ENCODE measurements around the gene CD44.

The CD44 gene

GRCh38 chr11:35158701-35159510 is 19.9 kb downstream of the CD44 start:
- no peak for DNase-seq (ENCODE audit: low spot score)

- no peak for DNase-seq (ENCODE audit: low spot score)
These were observed 21.4 kb downstream of the CD44 start for GRCh38 chr11:35160246-35160824.

DNA sequence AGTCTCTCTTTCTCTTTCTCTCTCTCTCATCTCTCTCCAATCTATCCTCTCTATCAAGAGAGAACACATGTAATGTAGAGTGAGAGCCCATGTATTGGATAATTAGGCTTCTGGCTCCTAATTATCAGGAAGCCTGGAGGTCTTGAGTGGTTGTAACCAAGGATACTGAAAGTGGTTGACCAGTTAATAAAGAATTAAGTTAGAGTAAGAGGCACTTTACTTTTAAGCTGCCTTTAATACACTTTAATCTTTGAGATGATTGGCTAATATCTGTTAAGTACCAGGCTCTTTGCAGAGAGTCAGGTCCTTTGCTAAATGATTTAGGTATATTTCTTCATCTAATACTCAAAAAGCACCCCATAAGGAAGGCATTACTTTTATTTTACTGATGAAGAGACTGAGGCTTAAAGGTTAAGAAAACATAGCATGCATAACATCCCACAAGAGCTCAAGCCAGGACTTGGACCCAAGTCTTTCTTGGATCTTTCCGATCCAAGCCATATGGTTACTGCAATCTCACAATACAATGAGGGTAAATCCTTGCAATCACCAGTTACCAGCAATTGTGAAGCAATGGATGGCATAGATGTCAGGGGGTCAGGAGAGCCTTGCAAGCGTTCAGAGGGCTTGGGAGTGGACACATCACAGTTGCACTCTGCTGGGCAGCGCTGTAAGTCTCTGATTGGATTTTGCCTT is 22.1 kb downstream of the CD44 start:
- DNase-seq (ENCODE audit: low spot score): no peak

DNA sequence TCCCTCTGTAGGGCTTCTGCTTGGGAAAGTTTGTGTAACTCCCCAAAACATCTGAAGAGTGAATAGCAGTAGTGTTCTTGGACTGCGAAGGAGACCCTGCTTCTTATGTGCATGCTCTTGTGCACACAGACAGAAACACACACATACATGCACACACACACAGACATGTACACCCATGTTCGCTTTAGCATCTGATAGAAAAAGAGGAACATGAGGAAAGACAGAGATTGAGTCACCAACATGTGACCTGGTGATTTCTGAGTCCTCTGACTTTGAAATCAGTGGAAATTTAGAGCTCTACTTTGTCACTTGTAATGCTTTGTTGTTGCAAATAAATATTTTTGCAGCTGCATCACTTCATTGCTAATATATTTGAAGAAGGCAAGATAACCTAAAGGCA is 23.8 kb downstream of the CD44 start:
- no peak for DNase-seq (ENCODE audit: low spot score)

GRCh38 chr11:35163209-35163608 is 24.2 kb downstream of the CD44 start:
- DNase-seq (ENCODE audit: low spot score): no peak

DNA sequence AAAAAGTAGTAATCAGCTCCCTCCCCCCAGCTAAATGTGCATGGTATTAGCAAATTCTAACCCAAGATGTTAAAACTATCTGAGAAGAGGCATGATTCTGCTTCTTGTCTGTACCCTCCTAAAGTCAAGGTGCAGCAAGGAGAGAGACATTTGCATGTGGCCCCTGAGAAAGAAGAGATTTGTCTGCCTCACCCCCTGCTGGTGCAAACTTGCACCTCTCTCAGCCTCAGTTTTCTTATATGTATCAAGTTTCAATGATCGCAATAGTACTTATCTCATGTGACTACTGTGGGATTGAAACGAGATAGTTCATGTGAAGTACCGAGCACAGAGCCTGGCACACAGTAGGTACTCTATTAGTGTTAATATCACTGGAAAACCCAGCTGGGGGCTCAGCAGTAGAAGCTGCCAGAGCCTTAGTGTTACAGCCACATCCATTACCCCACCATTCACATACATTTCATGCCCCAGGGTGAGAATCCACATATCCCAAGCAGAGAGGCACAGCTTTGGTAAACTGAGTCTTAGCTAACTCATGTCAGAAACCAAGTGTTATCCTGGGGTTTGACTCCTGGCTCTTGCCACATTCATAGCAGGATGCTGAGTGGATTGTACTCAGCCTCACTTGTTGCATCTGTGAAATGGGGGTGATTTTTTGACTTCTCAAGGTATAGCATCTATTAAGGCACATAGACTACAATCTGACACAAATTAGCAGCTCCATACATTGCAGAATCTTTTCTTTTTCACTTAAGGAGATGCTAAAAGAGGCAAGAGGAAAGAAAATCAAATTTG is 24.9 kb downstream of the CD44 start:
- DNase-seq (ENCODE audit: low spot score): peak; percentile 59

DNA sequence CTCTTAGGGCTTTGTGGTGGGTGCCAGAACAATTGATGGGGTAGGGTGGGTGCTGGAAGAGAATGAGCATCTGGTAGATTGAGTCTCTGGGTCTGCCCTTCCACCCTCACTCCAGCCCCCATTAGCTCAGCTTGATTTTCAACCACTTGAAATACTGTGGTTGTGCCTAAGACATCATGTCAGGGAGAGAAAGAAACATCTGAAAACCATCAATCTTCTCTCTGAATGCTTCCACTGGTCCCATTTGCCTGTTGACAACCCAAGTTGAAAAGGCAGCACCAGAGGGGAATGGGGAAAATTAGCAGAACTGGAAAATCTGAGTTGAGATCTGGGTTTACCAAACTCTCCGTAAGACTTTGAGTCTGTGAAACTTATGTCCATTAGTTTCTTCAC is 26.1 kb downstream of the CD44 start:
- no peak for DNase-seq (ENCODE audit: low spot score)

DNA sequence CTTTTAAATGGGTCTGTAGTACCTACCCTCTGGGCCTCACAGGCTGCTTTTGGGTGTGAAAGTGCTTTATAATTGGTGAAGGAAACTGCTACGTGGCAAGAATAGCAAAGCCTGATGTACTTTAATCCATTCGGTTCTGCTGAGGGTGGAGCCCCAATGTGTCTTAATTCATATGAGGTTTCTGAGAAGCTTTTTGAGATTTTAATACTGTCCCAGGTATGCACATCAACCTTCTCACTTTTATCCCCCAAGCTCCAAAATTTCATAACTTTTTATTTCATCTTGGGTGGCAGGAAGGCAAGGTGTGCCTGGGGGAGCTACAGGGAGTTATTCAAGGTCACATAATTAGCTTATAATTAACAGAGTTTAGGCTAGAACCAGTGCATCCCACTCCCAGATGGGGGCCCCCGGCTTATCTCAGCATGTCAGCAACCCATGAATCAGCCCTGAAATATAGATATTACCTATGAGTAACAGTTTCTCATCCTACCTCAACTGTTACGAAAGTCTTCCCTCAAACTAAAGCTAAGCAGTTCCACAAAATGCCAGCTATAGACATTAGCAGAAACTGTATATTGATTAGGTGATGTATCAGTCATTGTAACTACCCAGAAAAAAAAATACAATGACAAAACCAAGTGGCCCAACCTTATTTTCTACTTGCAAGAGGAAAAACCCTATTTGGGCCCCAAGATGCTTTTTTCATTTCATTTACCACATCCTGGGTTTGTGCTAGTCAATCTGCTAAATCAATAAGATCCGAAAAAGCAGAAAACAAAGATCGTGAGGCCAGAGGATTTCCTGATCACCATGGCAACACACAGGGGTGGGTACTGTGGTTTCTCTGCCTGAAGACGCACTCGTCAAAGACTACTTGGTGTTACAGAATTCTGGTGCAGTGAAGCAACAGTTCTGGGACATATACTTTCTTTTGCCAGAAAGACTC is 26.7 kb downstream of the CD44 start:
- DNase-seq (ENCODE audit: low spot score): peak; percentile 98

- no peak for DNase-seq (ENCODE audit: low spot score)
These were observed 27.7 kb downstream of the CD44 start for GRCh38 chr11:35166369-35167360.

DNA sequence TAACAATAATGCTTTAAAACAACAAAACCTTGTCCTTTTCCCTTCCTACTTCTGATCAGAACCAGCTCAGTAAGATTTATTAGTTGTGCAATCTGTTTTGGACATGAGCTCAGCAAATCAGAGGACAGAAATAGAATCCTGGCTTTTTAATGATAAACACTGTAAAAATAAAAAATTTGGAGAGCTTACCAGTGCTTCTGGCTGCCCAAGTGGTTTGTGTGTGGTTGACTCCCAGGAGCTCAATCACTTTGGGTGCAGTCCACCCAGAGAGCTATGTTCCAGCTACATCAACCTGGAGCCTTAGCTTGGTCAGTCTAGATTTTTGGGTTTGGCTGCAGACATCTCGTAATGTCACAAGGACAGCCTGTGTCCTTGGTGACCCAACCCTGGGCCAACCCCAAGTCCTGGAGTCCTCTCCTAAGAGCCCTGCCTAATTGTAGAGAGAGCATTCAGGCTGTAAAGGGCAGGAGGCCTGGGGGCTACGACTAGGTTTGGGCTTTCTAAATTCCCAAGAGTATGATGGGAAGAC is 28.5 kb downstream of the CD44 start:
- DNase-seq (ENCODE audit: low spot score): no peak

GRCh38 chr11:35168671-35169070 is 29.7 kb downstream of the CD44 start:
- DNase-seq (ENCODE audit: low spot score): no peak

- DNase-seq (ENCODE audit: low spot score): no peak
These were observed 30.1 kb downstream of the CD44 start for GRCh38 chr11:35169112-35169511.

GRCh38 chr11:35169754-35170153 is 30.8 kb downstream of the CD44 start:
- no peak for DNase-seq (ENCODE audit: low spot score)

DNA sequence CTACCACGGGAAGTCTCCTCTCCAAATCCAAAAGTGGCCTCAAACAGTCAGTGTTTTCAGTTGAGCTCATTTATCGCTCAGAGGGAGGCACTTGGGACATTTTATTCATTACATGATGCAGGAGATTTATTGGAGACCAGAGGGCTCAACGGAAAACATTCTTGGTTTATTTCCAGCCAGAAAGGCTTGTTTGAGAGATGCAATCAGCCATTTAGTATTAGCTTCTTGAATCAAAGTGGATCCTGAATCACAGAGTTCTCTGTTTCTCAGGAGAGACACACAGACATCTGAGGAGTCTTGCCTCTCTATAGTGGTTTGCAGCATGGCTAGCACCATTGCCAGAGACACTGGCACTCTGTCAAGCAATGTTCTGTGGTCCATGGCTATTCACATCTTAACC is 31.5 kb downstream of the CD44 start:
- no peak for DNase-seq (ENCODE audit: low spot score)

DNA sequence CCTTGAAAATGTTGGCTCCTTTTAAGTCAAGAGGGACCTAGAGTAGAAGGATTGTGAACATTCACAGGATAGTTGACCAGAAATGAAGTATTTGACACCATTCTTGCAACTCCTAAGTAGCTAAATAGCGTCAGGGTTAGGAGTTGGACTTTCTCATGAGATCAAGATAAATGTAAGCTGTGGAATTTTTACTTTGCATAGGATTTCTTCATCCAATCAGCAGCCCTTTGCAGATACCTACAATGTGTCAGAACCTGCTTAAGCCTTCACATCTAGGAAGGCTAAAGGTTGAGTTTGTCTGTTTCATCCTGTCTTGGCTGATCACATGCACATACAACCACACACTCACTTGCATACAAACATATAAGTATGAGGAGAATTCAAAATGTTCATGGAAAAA is 32.3 kb downstream of the CD44 start:
- no peak for DNase-seq (ENCODE audit: low spot score)

- no peak for DNase-seq (ENCODE audit: low spot score)
These were observed 34.1 kb downstream of the CD44 start for GRCh38 chr11:35173011-35173511.

DNA sequence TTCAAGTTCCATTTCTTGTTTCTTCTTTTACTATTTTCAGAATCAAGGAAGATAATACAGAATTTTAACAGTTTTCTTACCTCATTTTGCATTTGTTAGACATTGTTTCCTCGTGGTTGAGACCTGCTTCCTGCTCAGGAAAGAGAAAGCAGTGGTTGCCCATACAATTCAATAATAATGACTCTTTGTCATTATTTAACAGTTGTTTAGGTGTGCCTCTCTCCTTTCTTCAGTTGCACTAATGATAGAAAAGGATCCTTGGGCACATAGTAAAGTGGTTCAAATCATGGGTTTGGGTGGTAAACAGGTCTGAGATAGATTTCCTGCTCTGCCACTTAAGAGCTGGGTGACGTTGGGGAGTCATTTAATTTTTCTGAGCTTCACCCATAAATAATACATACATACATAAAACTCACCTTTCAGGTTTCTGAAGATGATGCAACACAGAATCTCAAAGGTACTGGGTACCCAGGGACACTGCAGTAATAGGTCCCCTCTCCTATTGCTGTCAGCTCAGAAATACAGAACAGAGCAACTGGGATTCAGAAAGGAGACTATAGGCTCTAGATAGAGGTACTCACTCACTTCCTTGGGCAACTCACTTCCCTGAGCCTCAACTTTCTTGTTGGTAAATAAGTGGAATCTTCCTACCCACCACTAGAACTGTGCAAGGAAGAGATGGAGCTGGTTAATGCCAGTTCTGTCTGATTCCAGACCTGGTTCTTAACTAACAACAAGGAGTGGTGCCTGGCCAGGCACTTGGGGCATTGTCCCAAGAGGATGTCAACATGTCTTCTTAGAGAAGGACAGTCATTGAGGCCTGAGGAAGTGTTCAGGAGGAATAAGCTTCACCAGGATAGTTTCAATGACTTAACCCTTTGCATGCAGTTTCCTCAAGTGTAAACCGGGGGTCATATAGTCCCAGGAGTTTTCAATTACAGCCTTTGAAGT is 34.9 kb downstream of the CD44 start:
- DNase-seq (ENCODE audit: low spot score): no peak

GRCh38 chr11:35174666-35175065 is 35.7 kb downstream of the CD44 start:
- peak; percentile 72 for DNase-seq (ENCODE audit: low spot score)

Data from activated CD4-positive, alpha-beta T cell treated with anti-CD3 and anti-CD28 coated beads, Interleukin-2, Interleukin-4, amounts not matched to agents 100 ng/mL and 50 ng/mL, durations not matched to agents 16 hours and 8 hours (primary cell).